SK-N-MC (cell line): Measurements from ENCODE around the gene IL31.

Source experiments
- DNase-seq: peaks from one replicate; pipeline ENCODE4 v3.0.0-alpha.2; 2011; ENCODE audit warnings: low read depth, low spot score
- H3K27ac ChIP-seq: fragments of 200-600 bp; sonication (generic); 2 replicates; pipeline ENCODE4 v1.5.1; 2016; ENCODE audit warnings: mixed run types
- H3K36me3 ChIP-seq: fragments of 200-600 bp; sonication (generic); 2 replicates; pipeline ENCODE4 v1.6.1; 2017; ENCODE audit warnings: antibody characterized with exemption, low read length, mixed read lengths; ENCODE audit not compliant: insufficient read depth
- H3K4me3 ChIP-seq: fragments of 200-600 bp; sonication (generic); 2 replicates; pipeline ENCODE4 v1.5.1; 2016
- H3K9ac ChIP-seq: fragments of 200-600 bp; sonication (generic); 2 replicates; pipeline ENCODE4 v1.8.0; 2017; ENCODE audit warnings: mixed run types, mixed read lengths; ENCODE audit not compliant: insufficient read length
- H3K9me3 ChIP-seq: fragments of 200-600 bp; sonication (generic); 2 replicates; pipeline ENCODE4 v1.6.1; 2017; ENCODE audit warnings: low read depth, mild to moderate bottlenecking, antibody characterized with exemption, low read length, moderate library complexity, mixed read lengths
- EZH2 ChIP-seq: fragments of 200-600 bp; sonication (generic); IDR thresholded peaks from one replicate; pipeline ENCODE4 v1.6.1; 2017; ENCODE audit warnings: antibody characterized with exemption
- FOXP2 ChIP-seq: optimal IDR thresholded peaks from 2 replicates; pipeline ENCODE3; 2011; ENCODE audit warnings: mild to moderate bottlenecking, moderate library complexity; ENCODE audit not compliant: insufficient read depth; ENCODE audit errors: extremely low read length, control extremely low read depth
- POLR2AphosphoS5 ChIP-seq: IDR thresholded peaks from 2 replicates; pipeline ENCODE4 v1.6.1; 2012; ENCODE audit warnings: mild to moderate bottlenecking, low read depth, low read length, borderline replicate concordance

The IL31 gene

DNA sequence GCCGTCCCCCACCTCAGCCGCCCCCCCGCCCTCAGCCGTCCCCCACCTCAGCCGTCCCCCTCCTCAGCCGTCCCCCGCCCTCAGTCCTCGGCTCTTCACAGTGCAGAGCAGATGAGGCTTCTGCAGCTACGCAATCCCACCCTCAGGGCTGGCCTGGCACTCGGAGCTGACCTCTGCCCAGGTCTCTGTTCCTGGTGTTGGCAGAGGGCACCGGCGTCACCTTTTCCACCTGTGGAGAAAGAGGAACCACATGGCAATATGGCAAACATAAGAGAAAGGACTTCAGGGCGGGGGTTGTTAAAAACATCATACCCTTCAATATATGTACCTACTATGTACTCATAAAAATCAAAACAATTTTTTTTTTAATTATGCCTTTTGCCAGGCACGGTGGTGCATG is 49.7 kb downstream of the IL31 start:
- Histone ChIP-seq H3K27ac (no peak overlapping the region), H3K4me3 (no peak overlapping the region), H3K9ac (no peak overlapping the region), H3K36me3 (peaks cover 4% of the 10 kb centered on the region; the same call in 1 of the 2 replicates), H3K9me3 (no peaks in the 10 kb centered on the region)
- no peak for DNase-seq
- TF ChIP-seq FOXP2 (no peak), POLR2AphosphoS5 (no peak), EZH2 (no peak)

DNA sequence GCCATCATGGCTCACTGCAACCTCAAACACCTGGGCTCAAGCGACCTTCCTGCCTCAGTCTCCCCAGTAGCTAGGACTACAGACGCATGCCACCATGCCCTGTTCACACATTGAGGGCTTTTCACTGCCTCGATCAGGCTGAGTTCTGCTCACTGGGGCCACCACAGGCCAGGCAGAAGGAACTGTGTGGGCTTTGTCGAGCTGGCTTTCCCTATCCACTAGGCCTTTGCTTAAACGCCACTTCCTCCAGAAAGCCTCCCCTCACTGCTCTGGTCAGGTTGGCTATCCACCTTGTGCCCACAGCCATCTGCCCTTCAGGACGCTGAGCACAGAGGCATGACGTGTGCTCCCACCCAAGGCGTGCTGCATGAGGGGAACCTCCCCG is 50.3 kb downstream of the IL31 start:
- Histone ChIP-seq H3K9me3 (no peaks in the 10 kb centered on the region), H3K4me3 (no peak overlapping the region), H3K27ac (no peak overlapping the region), H3K36me3 (no peaks in the 10 kb centered on the region; the same call in 1 of the 2 replicates), H3K9ac (no peak overlapping the region)
- no peak for TF ChIP-seq FOXP2
- no peak for TF ChIP-seq EZH2
- TF ChIP-seq POLR2AphosphoS5, result no peak
- DNase-seq, result no peak

DNA sequence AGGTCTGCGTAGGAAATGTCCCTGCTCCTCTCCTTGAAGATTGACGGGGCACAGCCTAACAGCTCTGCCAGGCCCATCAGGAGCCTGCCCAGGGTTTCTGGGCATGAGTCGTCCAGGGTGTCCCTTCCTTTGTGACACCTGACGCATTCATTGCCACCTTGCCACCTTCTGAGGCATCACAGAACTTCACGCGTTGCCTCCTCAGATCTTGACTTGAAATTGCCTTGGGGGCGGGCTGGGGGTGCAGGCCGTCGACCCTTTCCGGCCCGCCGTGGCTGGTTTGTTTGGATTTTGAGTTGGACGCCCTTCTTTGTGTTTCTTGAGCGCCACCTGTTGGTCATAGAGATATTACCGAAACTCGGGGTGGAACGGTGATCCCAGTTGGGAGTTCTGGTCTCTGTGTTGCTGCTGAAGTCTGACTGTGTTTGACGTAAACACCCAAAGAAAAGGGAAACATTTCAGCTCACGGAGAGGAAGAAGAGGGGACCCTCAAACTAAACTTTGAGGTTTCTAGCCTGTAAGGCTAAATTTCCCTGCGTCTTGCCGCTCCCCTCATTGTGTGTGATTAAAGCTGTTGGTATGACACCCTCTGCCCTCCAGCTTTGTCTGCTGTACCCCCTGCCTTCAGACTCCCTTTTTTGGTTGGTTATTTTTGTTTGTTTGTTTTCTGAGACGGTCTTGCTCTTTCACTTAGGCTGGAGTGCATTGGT is 50.8 kb downstream of the IL31 start:
- Histone ChIP-seq H3K9ac (no peak overlapping the region), H3K4me3 (peak overlapping the region; percentile 15; the same call in 1 of the 2 replicates), H3K27ac (no peak overlapping the region), H3K9me3 (no peaks in the 10 kb centered on the region), H3K36me3 (no peaks in the 10 kb centered on the region)
- TF ChIP-seq EZH2 (no peak), POLR2AphosphoS5 (no peak), FOXP2 (no peak)
- DNase-seq, result no peak
